Ishikawa (cell line): ENCODE data around the gene IFIH1.

Source experiments
- CEBPB ChIP-seq: IDR thresholded peaks from 2 replicates; pipeline ENCODE4 v1.6.1; 2012
- CREB1 ChIP-seq: IDR thresholded peaks from 2 replicates; pipeline ENCODE4 v1.6.1; 2012; ENCODE audit warnings: low read depth
- EGR1 ChIP-seq: IDR thresholded peaks from 2 replicates; pipeline ENCODE4 v1.6.1; 2012
- EP300 ChIP-seq: IDR thresholded peaks from 2 replicates; pipeline ENCODE4 v1.6.1; 2012; ENCODE audit warnings: borderline replicate concordance
- FOXM1 ChIP-seq: IDR thresholded peaks from 2 replicates; pipeline ENCODE4 v1.6.1; 2012; ENCODE audit warnings: low read depth, borderline replicate concordance
- RAD21 ChIP-seq: IDR thresholded peaks from 2 replicates; pipeline ENCODE4 v1.6.1; 2012; ENCODE audit warnings: low read depth
- TAF1 ChIP-seq: IDR thresholded peaks from 2 replicates; pipeline ENCODE4 v1.6.1; 2012; ENCODE audit warnings: low read depth, mild to moderate bottlenecking
- TEAD4 ChIP-seq: IDR thresholded peaks from 2 replicates; pipeline ENCODE4 v1.6.1; 2012
- YY1 ChIP-seq: IDR thresholded peaks from 2 replicates; pipeline ENCODE4 v1.6.1; 2012; ENCODE audit warnings: low read depth
- ZBTB7A ChIP-seq: IDR thresholded peaks from 2 replicates; pipeline ENCODE4 v1.6.1; 2012; ENCODE audit warnings: low read depth
- TF ChIP-seq, protein P1 (sequence below): IDR thresholded peaks from 2 replicates; pipeline ENCODE4 v1.6.1; 2012
- TF ChIP-seq, protein P2 (sequence below): IDR thresholded peaks from 2 replicates; pipeline ENCODE4 v1.6.1; 2012
- TF ChIP-seq, protein P3 (sequence below): IDR thresholded peaks from 2 replicates; pipeline ENCODE4 v1.6.1; 2012; ENCODE audit warnings: low read depth, mild to moderate bottlenecking

DNA sequence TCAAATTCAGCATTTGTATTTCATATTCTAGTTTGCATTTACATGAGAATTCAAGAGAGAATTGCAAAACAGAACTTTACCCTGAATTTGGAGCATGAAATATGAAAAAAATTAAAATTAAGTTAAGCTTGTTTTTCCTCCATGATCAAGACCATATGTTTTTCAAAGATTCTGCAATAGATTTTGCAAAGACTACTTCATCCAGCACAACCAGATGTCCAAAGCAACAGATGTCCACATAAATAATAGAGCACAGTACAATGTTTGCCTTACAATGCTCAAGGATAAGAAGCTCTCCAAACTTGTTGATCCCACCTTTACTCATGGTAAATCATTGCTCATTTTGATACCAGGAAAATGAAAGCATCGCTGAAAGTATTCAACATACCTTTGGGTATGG lies 100.9 kb downstream of the IFIH1 start:
- TF ChIP-seq, protein P1, sequence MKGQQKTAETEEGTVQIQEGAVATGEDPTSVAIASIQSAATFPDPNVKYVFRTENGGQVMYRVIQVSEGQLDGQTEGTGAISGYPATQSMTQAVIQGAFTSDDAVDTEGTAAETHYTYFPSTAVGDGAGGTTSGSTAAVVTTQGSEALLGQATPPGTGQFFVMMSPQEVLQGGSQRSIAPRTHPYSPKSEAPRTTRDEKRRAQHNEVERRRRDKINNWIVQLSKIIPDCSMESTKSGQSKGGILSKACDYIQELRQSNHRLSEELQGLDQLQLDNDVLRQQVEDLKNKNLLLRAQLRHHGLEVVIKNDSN, result no peak
- TF ChIP-seq RAD21 (no peak), EP300 (no peak), TAF1 (no peak), CREB1 (no peak), EGR1 (no peak), ZBTB7A (no peak), FOXM1 (no peak), CEBPB (no peak), TEAD4 (no peak), YY1 (no peak)
- TF ChIP-seq, protein P2, sequence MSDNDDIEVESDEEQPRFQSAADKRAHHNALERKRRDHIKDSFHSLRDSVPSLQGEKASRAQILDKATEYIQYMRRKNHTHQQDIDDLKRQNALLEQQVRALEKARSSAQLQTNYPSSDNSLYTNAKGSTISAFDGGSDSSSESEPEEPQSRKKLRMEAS, result no peak
- TF ChIP-seq, protein P3, sequence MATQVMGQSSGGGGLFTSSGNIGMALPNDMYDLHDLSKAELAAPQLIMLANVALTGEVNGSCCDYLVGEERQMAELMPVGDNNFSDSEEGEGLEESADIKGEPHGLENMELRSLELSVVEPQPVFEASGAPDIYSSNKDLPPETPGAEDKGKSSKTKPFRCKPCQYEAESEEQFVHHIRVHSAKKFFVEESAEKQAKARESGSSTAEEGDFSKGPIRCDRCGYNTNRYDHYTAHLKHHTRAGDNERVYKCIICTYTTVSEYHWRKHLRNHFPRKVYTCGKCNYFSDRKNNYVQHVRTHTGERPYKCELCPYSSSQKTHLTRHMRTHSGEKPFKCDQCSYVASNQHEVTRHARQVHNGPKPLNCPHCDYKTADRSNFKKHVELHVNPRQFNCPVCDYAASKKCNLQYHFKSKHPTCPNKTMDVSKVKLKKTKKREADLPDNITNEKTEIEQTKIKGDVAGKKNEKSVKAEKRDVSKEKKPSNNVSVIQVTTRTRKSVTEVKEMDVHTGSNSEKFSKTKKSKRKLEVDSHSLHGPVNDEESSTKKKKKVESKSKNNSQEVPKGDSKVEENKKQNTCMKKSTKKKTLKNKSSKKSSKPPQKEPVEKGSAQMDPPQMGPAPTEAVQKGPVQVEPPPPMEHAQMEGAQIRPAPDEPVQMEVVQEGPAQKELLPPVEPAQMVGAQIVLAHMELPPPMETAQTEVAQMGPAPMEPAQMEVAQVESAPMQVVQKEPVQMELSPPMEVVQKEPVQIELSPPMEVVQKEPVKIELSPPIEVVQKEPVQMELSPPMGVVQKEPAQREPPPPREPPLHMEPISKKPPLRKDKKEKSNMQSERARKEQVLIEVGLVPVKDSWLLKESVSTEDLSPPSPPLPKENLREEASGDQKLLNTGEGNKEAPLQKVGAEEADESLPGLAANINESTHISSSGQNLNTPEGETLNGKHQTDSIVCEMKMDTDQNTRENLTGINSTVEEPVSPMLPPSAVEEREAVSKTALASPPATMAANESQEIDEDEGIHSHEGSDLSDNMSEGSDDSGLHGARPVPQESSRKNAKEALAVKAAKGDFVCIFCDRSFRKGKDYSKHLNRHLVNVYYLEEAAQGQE, result no peak
